ENCODE measurements around the gene TUBB6. TPM values are rescaled to one million over a fixed set of nuclear protein-coding genes. Genes with fewer than 3 reads are reported as not detected.

The TUBB6 gene
- total RNA-seq, 1 donor from 2014 or later, result 860 TPM

- no peak for DNase-seq (ENCODE audit: low read depth in 2 of 2)
Measured at GRCh38 chr18:12336887-12337286, 28.8 kb downstream of the TUBB6 start.

- no peak for DNase-seq (ENCODE audit: low read depth in 2 of 2)
Measured at GRCh38 chr18:12338382-12338781, 30.3 kb downstream of the TUBB6 start.

GRCh38 chr18:12340945-12341660 lies 33.1 kb downstream of the TUBB6 start:
- DNase-seq (ENCODE audit: low read depth in 2 of 2), result no peak

GRCh38 chr18:12342661-12343060 lies 34.6 kb downstream of the TUBB6 start:
- DNase-seq (ENCODE audit: low read depth in 2 of 2), result no peak

GRCh38 chr18:12345491-12346239 lies 37.6 kb downstream of the TUBB6 start:
- DNase-seq (ENCODE audit: low read depth in 2 of 2), result no peak

- no peak for DNase-seq (ENCODE audit: low read depth in 2 of 2)
Measured at GRCh38 chr18:12346240-12346565, 38.2 kb downstream of the TUBB6 start.

- DNase-seq (ENCODE audit: low read depth in 2 of 2), result no peak
Measured at GRCh38 chr18:12347895-12348294, 39.9 kb downstream of the TUBB6 start.

GRCh38 chr18:12352188-12352587 lies 44.1 kb downstream of the TUBB6 start:
- no peak for DNase-seq (ENCODE audit: low read depth in 2 of 2)

GRCh38 chr18:12359515-12359927 lies 51.5 kb downstream of the TUBB6 start:
- DNase-seq (ENCODE audit: low read depth in 2 of 2), result peak in 1 of 2 donors; percentile 25

- DNase-seq (ENCODE audit: low read depth in 2 of 2), result no peak
Measured at GRCh38 chr18:12361770-12362378, 53.8 kb downstream of the TUBB6 start.

- no peak for DNase-seq (ENCODE audit: low read depth in 2 of 2)
Measured at GRCh38 chr18:12362473-12363174, 54.6 kb downstream of the TUBB6 start.

- DNase-seq (ENCODE audit: low read depth in 2 of 2), result no peak
Measured at GRCh38 chr18:12366379-12366778, 58.3 kb downstream of the TUBB6 start.

- no peak for DNase-seq (ENCODE audit: low read depth in 2 of 2)
Measured at GRCh38 chr18:12366784-12367183, 58.7 kb downstream of the TUBB6 start.

- no peak for DNase-seq (ENCODE audit: low read depth in 2 of 2)
Measured at GRCh38 chr18:12369211-12369610, 61.2 kb downstream of the TUBB6 start.

GRCh38 chr18:12371590-12371989 lies 63.5 kb downstream of the TUBB6 start:
- no peak for DNase-seq (ENCODE audit: low read depth in 2 of 2)

GRCh38 chr18:12372406-12372805 lies 64.4 kb downstream of the TUBB6 start:
- no peak for DNase-seq (ENCODE audit: low read depth in 2 of 2)

GRCh38 chr18:12373116-12373770 lies 65.2 kb downstream of the TUBB6 start:
- no peak for DNase-seq (ENCODE audit: low read depth in 2 of 2)

- DNase-seq (ENCODE audit: low read depth in 2 of 2), result no peak
Measured at GRCh38 chr18:12373771-12374116, 65.7 kb downstream of the TUBB6 start.

GRCh38 chr18:12374401-12374800 lies 66.4 kb downstream of the TUBB6 start:
- no peak for DNase-seq (ENCODE audit: low read depth in 2 of 2)
